Fibroblast of upper back skin (primary cell): ENCODE results near the gene VPS37C.

Source experiments
- DNase-seq: peaks from one replicate; pipeline ENCODE4 v3.0.0-alpha.2; 2013

VPS37C gene

DNA sequence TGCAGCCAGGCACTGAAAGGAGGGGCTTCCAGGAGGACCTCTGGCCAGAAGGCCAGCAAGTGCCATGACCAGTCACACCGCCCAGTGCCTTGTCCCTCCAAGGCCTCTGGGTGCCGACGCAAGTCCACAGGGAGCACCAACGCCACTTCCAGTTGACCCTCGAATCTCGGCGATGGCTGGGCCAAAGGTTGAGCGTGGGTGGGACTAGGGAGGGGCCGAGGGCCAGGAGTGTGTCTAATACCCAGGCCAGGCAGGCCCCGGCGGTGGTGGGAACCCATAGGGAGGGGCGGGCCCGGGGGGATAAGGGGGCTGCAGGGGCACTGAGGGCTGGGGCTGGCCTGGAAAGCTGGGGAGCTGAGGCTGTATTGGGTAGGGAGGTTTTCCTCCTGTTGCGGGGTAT, 29.6 kb downstream of the VPS37C start:
- no peak for DNase-seq

DNA sequence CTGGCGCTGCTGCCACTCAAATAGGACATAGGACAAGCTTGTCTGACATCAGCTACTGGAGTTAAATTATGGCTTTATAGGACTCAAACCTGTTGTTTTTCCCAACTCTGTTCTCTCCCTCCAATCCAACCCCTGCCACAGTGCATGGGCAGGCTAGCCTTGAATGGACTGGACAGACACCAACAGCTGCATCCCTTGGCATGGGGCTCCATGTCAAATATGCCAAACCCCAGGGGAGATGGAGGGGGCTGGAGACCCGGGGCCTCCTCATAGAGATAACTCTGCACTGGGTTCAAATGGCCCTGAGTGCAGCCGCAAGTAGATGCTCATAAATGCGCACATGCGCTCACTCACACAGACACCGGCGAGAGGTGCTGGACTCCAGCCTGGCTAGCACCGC, 30.0 kb downstream of the VPS37C start:
- DNase-seq = no peak

GRCh38 chr11:61129639-61130523, 31.3 kb downstream of the VPS37C start:
- DNase-seq = peak; percentile 74

GRCh38 chr11:61128947-61129638, 32.1 kb downstream of the VPS37C start:
- no peak for DNase-seq

DNA sequence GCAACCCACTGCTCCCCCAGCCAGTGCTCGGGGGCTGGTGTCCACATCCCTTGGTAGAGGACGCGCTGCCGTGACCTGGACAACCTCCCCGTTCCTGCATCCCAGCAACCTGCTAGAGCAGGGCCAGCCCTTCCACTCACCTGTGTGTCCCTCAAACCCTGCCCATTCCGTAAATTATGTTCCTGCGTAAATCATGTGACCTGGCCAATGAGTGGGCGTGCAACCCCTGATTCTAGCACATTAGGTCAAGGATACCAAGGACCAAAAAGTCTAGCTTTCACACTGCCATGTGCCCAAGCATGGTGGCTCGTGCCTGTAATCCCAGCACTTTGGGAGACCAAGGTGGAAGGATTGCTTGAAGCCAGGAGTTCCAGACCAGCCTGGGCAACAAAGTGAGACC, 33.2 kb downstream of the VPS37C start:
- DNase-seq = no peak

- no peak for DNase-seq
These were observed 35.0 kb downstream of the VPS37C start for GRCh38 chr11:61126256-61126655.

DNA sequence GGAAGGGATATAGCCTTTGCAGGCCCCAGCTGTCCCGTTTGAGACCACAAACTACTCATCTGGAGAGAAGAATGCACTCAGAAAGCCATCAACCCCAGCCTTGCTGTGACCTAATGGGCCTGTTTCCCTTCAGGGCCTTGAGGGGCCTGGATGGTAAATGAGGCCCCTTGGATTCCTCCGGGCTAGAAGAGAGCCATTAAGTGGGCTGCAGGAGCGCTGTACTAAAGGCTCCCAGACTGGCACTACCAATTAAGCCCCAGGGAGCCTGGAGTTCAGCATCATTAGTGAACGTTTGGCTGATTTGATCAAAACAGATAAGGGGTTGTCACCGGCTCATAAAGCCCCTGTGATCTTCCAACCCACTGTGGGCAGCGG, 35.9 kb downstream of the VPS37C start:
- DNase-seq = no peak

DNA sequence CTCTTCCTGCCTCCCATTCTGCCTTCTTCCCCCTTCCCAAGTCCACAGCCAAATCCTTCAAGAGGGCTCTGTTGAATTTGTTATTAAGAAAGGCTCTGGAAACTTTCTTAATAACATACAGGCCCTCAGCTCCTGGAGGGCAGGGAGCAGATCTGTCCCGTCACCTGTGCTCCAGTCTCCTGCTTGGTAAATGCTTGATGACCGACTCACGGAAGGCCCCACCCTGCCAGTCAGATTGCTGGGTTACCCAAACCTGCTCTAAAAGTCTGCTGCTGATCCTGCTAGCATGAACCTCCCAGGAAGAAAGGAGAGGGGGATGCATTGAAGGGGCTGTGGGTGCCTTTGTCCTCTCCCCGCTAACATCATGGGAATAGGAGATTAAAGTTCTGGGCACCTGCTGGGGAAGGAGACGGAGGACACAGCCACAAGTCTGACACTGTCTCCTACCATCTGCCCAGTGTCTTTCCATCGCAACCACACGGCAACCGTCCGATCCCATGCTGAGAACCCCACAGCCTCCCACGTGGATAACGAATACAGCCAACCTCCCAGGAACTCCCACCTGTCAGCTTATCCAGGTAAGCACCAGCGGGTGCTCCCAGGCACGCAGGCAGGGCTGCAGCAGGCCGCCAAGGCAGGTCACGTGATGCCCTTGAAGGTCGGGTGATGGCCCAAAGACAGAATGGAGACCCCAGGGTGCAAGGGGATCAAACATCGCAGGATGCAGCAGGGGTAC, 36.5 kb downstream of the VPS37C start:
- DNase-seq = no peak

DNA sequence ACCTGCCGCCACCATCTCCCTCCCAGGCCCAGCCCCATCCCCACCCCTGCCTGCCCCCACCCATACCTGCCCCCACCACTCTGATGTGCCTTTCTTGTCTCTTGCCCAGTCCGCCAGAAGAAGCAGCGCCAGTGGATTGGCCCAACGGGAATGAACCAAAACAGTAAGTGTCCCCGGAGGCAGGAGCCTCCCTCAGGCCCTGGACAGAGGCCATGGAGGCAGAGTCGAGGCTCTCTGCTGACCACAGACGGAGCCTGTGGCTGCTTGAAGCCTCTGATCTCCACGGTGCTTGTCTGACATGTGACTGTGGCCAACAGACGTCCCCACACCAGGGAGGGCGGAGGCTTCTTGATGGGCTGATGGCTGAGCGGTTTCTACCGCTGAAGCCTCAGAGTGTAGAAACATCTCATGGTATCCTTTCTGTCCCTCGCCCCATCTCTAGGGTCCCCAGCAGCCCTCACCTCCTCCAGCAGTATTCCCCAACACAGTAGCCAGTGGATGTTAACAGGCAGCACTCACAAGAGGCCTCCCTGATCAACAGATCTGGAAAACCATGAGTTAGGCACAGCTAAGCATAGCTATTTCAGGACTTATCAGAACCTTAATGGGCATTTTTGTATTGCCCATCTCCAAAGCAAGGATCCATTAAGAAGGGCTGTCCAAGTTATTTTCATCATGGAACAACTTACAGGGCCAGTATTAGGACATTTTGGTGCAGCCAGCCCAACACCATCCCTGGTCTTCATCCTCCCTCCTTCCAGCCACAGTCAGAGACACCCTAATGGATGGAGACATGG, 37.3 kb downstream of the VPS37C start:
- DNase-seq = no peak

- DNase-seq = no peak
These were observed 38.5 kb downstream of the VPS37C start for GRCh38 chr11:61122761-61123160.

GRCh38 chr11:61121917-61122316, 39.3 kb downstream of the VPS37C start:
- no peak for DNase-seq

DNA sequence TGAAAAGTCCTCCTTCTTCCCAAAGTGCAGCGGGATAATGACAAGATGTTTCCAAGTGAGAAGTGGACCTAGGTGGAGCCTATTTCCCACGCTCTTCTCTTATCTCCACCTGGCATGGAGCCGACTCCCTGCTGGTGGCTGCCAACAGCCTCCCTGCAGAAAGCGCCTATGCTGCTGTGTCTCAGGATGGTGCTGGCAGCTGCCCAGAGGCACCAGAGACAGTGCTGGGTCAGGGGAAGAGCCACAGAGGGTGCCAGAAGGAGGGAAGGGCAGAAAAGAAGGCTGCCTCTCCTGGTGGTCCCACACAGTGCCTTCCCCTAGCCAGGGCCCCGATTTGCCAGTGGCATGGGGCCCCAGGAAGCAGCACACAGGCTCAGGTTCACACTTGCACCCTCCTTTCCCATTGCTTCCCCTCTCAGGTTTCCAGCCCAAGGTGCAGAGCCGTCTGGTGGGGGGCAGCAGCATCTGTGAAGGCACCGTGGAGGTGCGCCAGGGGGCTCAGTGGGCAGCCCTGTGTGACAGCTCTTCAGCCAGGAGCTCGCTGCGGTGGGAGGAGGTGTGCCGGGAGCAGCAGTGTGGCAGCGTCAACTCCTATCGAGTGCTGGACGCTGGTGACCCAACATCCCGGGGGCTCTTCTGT, 39.9 kb downstream of the VPS37C start:
- no peak for DNase-seq

DNA sequence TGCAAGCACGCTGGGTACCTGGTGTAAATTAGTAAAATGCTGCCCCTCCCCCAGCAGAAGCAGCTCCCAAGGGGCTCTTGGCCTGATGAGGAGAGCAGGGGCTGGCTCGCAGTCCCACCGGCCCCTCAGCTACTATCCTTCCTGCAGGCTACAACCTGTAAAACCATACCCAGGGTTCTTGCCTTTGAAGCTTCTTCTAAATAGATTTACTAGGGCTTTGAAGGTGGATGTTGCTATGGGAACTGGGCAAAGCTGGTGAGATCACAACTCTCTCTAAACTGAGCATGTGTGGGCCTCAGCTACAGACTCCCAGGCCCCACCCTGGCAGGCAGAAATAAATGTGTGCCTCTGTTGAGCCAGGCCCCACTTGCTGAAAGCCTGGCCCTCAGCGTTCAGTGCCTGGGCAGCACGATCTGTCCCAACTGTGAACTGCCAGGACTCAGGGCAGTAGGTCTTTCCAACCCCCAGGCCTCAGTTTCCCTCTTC, 40.5 kb downstream of the VPS37C start:
- no peak for DNase-seq

DNA sequence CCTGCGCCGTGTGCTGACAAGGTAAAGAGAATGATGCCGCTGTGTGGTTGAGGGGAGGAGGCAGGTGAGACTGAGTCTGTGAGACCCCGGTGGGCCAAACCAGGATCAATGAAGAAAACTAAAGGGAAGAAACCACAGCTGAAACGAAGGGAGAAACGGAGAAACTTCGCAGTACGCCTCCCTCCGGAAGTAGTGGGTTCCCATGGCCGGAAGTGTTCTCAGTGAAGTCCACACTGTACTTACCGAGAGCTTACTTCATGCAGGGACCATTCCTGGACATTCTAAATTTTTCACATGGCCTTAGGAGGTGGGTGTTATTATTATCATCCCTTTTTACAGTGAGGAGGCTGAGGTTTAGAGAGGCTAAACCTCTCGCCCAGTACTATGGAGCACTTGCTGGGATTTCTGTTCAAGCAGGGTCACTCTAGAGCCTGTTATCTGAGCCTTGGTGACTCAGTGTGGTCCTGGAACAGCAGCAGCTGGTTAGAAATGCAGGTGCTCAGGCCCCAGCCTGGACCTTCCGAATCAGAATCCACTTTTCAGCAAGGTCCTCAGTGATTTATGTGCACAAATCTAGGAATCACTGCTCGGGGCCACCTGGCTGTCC, 41.0 kb downstream of the VPS37C start:
- no peak for DNase-seq

DNA sequence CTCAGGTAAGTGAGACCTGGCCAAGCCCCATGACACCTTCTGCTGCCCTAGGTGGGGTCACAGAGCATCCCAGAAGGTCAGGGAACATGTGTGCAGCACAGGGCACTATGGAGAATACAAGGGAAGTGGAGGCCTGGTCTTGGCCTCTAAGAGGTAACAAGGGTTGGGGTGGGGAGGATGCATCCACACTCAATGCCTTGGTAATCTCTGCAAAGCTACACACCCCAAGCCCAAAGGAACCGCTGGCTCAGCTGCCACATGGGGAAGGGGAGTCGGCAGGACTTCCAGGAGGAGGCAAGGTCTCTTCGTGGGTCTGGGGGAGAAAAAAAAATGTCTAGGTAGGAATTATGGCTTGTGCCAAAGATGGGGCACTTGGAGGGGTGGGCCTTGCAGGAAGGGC, 41.7 kb downstream of the VPS37C start:
- DNase-seq = no peak

DNA sequence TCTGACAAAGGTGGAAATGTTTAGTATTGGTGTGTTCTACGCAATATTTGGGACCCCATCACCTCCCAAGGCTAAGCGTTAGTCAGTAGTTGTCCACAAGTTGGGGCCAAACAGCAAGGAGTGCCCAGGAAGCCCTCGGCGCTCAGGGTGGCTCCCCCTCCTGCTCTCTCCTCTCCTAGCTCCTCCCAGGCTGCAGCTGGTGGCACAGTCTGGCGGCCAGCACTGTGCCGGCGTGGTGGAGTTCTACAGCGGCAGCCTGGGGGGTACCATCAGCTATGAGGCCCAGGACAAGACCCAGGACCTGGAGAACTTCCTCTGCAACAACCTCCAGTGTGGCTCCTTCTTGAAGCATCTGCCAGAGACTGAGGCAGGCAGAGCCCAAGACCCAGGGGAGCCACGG, 42.2 kb downstream of the VPS37C start:
- no peak for DNase-seq

DNA sequence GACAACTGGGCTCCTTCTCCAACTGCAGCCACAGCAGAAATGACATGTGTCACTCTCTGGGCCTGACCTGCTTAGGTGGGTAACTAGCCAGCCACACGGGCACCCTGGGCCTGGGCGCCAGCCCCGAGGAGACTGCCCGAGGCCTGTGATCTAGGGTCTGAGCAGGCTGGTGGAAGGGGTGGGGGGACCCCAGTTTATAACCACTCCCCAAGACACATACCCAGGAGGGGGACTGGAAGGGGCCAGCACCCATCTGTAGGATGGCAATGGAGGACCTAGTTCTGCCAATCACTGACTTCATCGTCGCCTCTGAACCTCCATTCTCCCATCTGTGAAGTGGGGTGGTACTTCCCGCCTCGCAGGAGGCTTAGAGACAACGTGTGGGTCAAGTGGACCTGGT, 42.8 kb downstream of the VPS37C start:
- no peak for DNase-seq

GRCh38 chr11:61118004-61118403, 43.2 kb downstream of the VPS37C start:
- no peak for DNase-seq

- DNase-seq = no peak
These were observed 44.1 kb downstream of the VPS37C start for GRCh38 chr11:61117168-61117520.

DNA sequence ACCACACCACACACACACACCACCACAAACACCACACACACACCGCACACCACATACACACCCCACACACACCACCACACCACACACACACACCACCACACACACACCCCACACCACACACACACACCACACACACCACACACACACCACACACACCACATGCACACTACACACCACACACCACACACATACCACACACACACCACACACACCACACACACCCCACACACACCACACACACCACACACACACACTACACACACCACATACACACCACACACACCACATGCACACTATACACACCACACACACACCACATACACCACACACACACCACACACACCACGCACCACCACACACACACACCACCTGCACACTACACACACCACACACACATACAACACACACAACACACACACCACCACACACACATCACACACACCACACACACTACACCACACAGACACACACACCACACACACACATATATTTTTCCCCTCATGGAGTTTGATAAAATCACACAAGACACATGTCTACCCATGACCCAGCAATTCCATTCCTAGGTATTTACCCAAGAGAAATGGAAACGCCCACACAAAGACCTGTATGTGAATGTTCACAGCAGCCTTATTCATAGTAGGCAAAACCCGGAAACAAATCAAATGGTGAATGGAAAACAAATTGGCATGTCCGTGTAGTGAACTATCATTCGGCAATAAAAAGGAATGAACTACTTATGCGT, 44.6 kb downstream of the VPS37C start:
- DNase-seq = no peak
